Measurements from ENCODE around the gene LYPD5.

DNA sequence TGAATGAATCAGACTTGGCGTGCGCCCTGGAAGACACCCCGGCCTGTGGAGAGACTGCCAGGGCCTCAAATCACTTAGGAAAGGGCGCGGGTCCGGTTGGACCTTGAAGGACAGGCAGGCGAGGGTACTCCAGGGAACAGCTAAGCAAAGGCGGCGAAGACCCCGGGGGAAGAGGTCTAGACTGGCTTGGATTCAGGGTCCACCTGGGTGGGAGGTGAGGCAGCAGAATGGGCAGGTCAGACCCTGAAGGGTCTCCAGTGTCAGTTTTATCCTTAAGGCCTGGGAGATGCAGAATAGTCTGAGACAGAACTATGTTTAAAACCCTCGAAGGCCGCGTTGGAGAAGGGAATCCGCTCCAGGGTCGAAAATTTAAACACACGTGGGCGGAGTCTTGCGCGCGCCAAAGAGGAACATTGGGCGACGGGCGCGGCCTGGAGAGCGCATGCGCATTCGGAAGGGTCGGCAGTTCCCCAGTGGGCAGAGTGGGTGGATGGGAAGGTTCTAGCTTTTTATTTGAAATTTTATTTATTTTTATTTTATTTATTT lies 46.9 kb downstream of the LYPD5 start:
- TF ChIP-seq, protein P1, sequence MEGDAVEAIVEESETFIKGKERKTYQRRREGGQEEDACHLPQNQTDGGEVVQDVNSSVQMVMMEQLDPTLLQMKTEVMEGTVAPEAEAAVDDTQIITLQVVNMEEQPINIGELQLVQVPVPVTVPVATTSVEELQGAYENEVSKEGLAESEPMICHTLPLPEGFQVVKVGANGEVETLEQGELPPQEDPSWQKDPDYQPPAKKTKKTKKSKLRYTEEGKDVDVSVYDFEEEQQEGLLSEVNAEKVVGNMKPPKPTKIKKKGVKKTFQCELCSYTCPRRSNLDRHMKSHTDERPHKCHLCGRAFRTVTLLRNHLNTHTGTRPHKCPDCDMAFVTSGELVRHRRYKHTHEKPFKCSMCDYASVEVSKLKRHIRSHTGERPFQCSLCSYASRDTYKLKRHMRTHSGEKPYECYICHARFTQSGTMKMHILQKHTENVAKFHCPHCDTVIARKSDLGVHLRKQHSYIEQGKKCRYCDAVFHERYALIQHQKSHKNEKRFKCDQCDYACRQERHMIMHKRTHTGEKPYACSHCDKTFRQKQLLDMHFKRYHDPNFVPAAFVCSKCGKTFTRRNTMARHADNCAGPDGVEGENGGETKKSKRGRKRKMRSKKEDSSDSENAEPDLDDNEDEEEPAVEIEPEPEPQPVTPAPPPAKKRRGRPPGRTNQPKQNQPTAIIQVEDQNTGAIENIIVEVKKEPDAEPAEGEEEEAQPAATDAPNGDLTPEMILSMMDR (IDR thresholded peaks at IDR 0.05): no peak
- no peak for TF ChIP-seq POLR2AphosphoS5 (IDR thresholded peaks at IDR 0.05)

All from transverse colon (tissue), 4 donors.